OCI-LY3 (cell line): ENCODE measurements around the gene F2RL2.

Source experiments
- EZH2phosphoT487 ChIP-seq: fragments of 200-600 bp; shearing (Covaris generic); IDR thresholded peaks from 2 replicates; pipeline ENCODE4 v1.6.1; 2018; ENCODE audit warnings: antibody characterized with exemption, mixed run types, low read depth
- TF ChIP-seq, protein P1 (sequence below): fragments of 200-600, 300-600 bp; sonication (generic); IDR thresholded peaks from 2 replicates; pipeline ENCODE4 v1.5.1; 2014; ENCODE audit warnings: antibody characterized with exemption, low read length, low read depth

DNA sequence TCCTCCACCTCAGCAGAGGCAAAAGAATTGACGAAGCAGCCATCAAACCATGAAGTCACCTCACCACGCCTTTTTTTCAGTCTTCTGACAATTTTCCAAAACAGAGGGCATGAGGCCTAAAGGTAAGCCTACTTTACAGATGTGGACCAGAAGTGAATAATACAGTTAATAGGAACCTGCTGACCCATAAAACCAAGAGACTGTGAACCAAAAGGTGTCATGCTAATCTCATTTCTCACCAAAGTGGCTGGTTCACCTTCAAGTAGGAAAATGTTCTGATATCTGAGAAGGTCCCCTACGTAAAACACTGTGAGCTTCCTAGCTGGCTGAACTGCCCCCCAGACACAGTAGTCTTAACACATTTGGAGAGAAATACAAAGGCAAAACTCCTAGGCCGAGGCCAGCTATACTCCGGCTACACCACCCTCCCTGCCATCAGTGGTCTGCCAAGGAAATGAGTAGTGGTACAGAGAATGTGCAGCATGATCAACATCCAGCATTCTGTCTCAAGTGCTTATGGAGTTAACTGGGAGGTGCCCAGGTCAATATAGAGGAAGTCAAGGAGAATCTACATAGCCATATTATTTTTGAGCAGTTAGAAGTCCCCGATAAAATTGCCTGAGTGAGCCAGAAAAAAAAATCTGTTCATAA, 19.3 kb upstream of the F2RL2 start:
- TF ChIP-seq, protein P1, sequence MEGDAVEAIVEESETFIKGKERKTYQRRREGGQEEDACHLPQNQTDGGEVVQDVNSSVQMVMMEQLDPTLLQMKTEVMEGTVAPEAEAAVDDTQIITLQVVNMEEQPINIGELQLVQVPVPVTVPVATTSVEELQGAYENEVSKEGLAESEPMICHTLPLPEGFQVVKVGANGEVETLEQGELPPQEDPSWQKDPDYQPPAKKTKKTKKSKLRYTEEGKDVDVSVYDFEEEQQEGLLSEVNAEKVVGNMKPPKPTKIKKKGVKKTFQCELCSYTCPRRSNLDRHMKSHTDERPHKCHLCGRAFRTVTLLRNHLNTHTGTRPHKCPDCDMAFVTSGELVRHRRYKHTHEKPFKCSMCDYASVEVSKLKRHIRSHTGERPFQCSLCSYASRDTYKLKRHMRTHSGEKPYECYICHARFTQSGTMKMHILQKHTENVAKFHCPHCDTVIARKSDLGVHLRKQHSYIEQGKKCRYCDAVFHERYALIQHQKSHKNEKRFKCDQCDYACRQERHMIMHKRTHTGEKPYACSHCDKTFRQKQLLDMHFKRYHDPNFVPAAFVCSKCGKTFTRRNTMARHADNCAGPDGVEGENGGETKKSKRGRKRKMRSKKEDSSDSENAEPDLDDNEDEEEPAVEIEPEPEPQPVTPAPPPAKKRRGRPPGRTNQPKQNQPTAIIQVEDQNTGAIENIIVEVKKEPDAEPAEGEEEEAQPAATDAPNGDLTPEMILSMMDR: no peak
- TF ChIP-seq EZH2phosphoT487: no peak
